Cardiac muscle cell (in vitro differentiated cells and primary cell): Measurements from ENCODE around the gene USP24. TPM values are rescaled to one million over a fixed set of nuclear protein-coding genes. Genes with fewer than 3 reads are reported as not detected.

ENCODE experiments used
- DNase-seq, 2 donors: peaks; one replicate each; pipeline versions ENCODE4 v3.0.0 to v3.0.0-alpha.2; 2010 to 2017; ENCODE audit warnings: low read depth in 1 of 2, low spot score in 1 of 2
- H3K27ac ChIP-seq: fragments of 200-600 bp; sonication (generic); 2 replicates; pipeline ENCODE4 v1.5.1; 2016
- H3K27me3 ChIP-seq: fragments of 200-600 bp; sonication (generic); 2 replicates; pipeline ENCODE4 v1.6.0; 2016; ENCODE audit warnings: control low read depth
- H3K36me3 ChIP-seq: fragments of 200-600 bp; sonication (generic); 2 replicates; pipeline ENCODE4 v1.5.1; 2016; ENCODE audit warnings: control low read depth
- H3K4me1 ChIP-seq: fragments of 200-600 bp; sonication (generic); 2 replicates; pipeline ENCODE4 v1.8.1; 2017; ENCODE audit warnings: low read depth, mild to moderate bottlenecking, mixed run types
- H3K4me3 ChIP-seq: fragments of 200-600 bp; sonication (generic); 2 replicates; pipeline ENCODE4 v1.5.1; 2016; ENCODE audit warnings: mild to moderate bottlenecking
- H3K9me3 ChIP-seq: fragments of 200-600 bp; sonication (generic); 2 replicates; pipeline ENCODE4 v1.5.1; 2017; ENCODE audit warnings: low read depth, mild to moderate bottlenecking, control low read depth
- polyA plus RNA-seq: library from polyadenylated mRNA; unstranded; fragments of >200 nt; fragmentation: Nextera tagmentation; extraction: Ambion mirVana; gene quantifications from 2 replicates; pipeline ENCODE4 v1.2.1, GENCODE V29; 2016
- total RNA-seq: library from RNA; depleted of rRNA; stranded (reverse); fragments of >200 nt; gene quantifications from 2 replicates; pipeline ENCODE4 v1.2.3, GENCODE V29; 2016
- TF ChIP-seq, protein P1 (sequence below): IDR thresholded peaks from 2 replicates; pipeline ENCODE4 v1.5.1; 2012; ENCODE audit warnings: low read depth, mild to moderate bottlenecking, low read length

The USP24 gene
- total and polyA plus RNA-seq, 2 experiments from 2014 or later = 8.0 to 34.9 TPM

- DNase-seq = no peak
- H3K27ac ChIP-seq = no peak overlapping the region
- H3K4me1 ChIP-seq = no peaks in the 10 kb centered on the region
- H3K4me3 ChIP-seq = no peak overlapping the region
- no peaks in the 10 kb centered on the region for H3K9me3 ChIP-seq
- H3K27me3 ChIP-seq = no peaks in the 10 kb centered on the region
- TF ChIP-seq, protein P1, sequence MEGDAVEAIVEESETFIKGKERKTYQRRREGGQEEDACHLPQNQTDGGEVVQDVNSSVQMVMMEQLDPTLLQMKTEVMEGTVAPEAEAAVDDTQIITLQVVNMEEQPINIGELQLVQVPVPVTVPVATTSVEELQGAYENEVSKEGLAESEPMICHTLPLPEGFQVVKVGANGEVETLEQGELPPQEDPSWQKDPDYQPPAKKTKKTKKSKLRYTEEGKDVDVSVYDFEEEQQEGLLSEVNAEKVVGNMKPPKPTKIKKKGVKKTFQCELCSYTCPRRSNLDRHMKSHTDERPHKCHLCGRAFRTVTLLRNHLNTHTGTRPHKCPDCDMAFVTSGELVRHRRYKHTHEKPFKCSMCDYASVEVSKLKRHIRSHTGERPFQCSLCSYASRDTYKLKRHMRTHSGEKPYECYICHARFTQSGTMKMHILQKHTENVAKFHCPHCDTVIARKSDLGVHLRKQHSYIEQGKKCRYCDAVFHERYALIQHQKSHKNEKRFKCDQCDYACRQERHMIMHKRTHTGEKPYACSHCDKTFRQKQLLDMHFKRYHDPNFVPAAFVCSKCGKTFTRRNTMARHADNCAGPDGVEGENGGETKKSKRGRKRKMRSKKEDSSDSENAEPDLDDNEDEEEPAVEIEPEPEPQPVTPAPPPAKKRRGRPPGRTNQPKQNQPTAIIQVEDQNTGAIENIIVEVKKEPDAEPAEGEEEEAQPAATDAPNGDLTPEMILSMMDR = no peak
- H3K36me3 ChIP-seq = no peaks in the 10 kb centered on the region
Observed at GRCh38 chr1:55018395-55018794, 196.8 kb downstream of the USP24 start.

Other genes starting within 250 kb of the USP24 start
- gene TMEM61, start 234.7 kb downstream of the USP24 start, total RNA-seq = not detected in 2 replicates
- gene TMEM61, start 234.7 kb downstream of the USP24 start, polyA plus RNA-seq = not detected in 2 replicates
- gene BSND, start 216.4 kb downstream of the USP24 start, total RNA-seq = not detected in 2 replicates
- gene BSND, start 216.4 kb downstream of the USP24 start, polyA plus RNA-seq = not detected in 2 replicates
- 1.3 TPM in 2 replicates for gene PCSK9, start 175.8 kb downstream of the USP24 start, total RNA-seq
- gene PCSK9, start 175.8 kb downstream of the USP24 start, polyA plus RNA-seq = 2.4 TPM in 1 of 2 replicates, not detected in the other